ENCODE results near the gene DNAH5.
"Not testable (repeated sequence)": the region's sequence is repeated elsewhere in the genome, so short reads cannot be mapped to it uniquely, and the experiment has no call there.

GRCh38 chr5:13798569-13798968 is 145.9 kb downstream of the DNAH5 start:
- not testable (repeated sequence) for TF ChIP-seq BHLHE40 (IDR thresholded peaks at IDR 0.05; ENCODE audit: borderline replicate concordance); FOXK2 (IDR thresholded peaks at IDR 0.05)
